ENCODE data around the gene MKS1.

DNA sequence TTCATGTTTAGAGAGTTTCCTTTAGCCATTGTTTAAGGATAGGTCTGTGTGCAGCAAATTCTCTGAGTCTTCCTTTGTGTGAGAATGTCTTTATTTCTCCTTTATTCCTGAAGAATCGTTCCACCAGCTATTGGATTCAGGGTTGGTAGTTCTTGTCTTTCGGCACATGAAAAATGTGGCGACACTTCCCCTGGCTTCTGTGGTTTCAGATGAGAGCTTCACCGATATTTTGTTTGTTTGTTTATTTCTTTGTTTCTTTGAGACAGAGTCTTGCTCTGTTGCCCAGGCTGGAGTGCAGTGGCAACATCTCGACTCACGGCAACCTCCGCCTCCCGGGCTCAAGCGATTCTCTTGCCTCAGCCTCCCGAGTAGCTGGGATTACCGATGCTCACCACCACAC, 43.1 kb upstream of the MKS1 start:
- TF ChIP-seq CTCF (IDR thresholded peaks at IDR 0.05) (no peak), MYC (IDR thresholded peaks at IDR 0.05; ENCODE audit: borderline replicate concordance, low read length) (no peak), ESRRA (IDR thresholded peaks at IDR 0.05; ENCODE audit: borderline replicate concordance, low read length) (no peak), HMGXB4 (CRISPR knock-in tag; IDR thresholded peaks at IDR 0.05; ENCODE audit: borderline replicate concordance) (no peak), RAD21 (conservative IDR thresholded peaks at IDR 0.05 in 1 of 2, IDR thresholded peaks at IDR 0.05 in 1 of 2) (no peak), EP300 (IDR thresholded peaks at IDR 0.05) (no peak), JUN (IDR thresholded peaks at IDR 0.05) (no peak), JUNB (IDR thresholded peaks at IDR 0.05) (no peak), CBX2 (IDR thresholded peaks at IDR 0.05; ENCODE audit: borderline replicate concordance, low read depth) (no peak)
